ENCODE measurements around the gene KASH5.
"Not testable (repeated sequence)": the region's sequence is repeated elsewhere in the genome, so short reads cannot be mapped to it uniquely, and the experiment has no call there.

The KASH5 gene

DNA sequence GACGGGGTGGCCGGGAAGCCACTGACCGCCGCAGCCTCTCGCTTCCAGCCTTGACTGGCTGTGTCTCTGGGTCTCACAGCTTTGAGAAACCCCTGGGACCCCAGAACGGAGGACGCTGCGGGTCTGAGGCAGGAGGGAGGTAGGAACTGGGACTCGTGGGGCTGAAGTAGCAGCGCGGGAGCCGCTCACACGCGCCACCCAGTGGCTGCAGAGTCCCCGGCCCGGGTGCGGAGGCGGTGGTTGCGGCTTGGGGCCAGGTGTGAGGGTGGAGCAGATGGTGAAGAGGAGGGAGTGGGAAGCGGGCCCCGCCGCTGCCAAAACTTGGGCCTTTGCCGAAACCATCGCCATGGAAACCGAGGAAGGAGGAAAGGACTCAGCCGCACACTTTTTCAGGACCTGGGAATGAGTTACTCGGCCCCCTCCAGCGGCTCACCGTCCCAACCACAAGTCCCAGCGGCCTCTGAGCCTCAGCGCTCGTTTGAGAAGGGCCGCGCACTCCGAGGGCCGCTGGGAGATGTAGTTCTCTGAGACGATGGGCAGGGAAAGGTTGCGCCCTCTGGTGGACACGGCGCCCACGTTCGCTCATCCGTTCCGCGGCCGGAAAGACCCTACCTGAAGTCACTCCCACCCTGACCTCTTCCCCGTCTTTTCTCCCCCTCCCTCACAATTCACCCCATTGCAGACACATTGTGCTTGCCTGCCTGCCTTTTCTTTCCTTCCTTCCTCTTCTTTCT lies 55.5 kb downstream of the KASH5 start:
- Histone ChIP-seq H4K91ac (ENCODE audit: low read depth, low read length) (peak overlapping the region; percentile 49), H4K12ac (ENCODE audit: low read depth, low read length) (peak overlapping the region; percentile 38), H3K4me3 (ENCODE audit: low read depth, low read length) (peak overlapping the region; percentile 75), H3K27me3 (ENCODE audit: insufficient read depth, low read length) (peaks cover 37% of the 10 kb centered on the region), H3K18ac (ENCODE audit: low read length) (peak overlapping the region; percentile 3), H3K14ac (ENCODE audit: low read length) (peak overlapping the region; percentile 33), H2AFZ (ENCODE audit: insufficient read depth, low read length, poor library complexity) (peak overlapping the region; percentile 35), H2BK12ac (ENCODE audit: low read length) (no peak overlapping the region), H3K27ac (ENCODE audit: low read depth, low read length) (no peak overlapping the region), H3K79me1 (ENCODE audit: low read length) (peaks cover 5% of the 10 kb centered on the region), H3K4me1 (ENCODE audit: control insufficient read depth in 1 of 2, insufficient read depth in 2 of 2, low read length in 2 of 2) (no peaks in the 10 kb centered on the region), H2BK5ac (ENCODE audit: low read depth, low read length, poor library complexity) (no peak overlapping the region), H3K9me3 (ENCODE audit: insufficient read depth, low read depth, low read length) (peaks cover 5% of the 10 kb centered on the region), H3K23ac (ENCODE audit: low read length) (no peak overlapping the region), H2AK5ac (ENCODE audit: low read length) (no peak overlapping the region), H2BK120ac (ENCODE audit: insufficient read depth, low read length, poor library complexity) (peak overlapping the region; percentile 7), H3K4ac (ENCODE audit: low read depth, low read length) (no peak overlapping the region), H3K79me2 (ENCODE audit: control insufficient read depth, insufficient read depth, low read length, poor library complexity) (peaks cover 3% of the 10 kb centered on the region), H3K36me3 (ENCODE audit: control insufficient read depth in 1 of 2, insufficient read depth in 2 of 2, low read length in 2 of 2) (peaks cover 17 to 21% of the 10 kb centered on the region in 2 experiments), H3K4me2 (ENCODE audit: low read length) (peak overlapping the region; percentile 94), H4K8ac (ENCODE audit: low read depth, low read length) (peak overlapping the region; percentile 8), H3K9ac (ENCODE audit: low read length) (peak overlapping the region; percentile 57)
- peak; percentile 93 to 96 for DNase-seq
- no CpG with 5 or more reads among the region's 47 CpGs for WGBS (ENCODE audit: extremely low coverage, insufficient coverage, insufficient read length)

DNA sequence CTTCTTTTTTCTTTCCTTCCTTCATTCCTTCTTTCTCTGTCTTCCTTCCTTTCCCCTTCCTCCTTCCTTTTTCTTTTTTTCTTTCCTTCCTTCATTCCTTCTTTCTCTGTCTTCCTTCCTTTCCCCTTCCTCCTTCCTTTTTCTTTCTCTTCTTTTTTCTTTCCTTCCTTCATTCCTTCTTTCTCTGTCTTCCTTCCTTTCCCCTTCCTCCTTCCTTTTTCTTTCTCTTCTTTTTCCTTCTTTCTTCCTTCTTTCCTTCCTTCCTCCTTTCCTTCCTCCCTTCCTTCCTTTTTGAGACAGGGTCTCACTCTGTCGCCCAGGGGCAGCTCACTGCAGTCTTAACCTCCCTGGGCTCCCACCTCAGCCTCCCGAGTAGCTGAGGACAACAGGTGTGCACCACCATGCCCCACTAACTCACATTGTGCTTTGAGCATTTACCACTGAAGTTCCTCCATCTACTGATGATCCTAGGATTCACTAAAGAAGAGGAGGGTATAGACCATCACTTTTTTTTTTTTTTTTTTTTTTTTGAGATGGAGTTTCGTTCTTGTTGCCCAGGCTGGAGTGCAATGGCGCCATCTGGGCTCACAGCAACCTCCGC lies 56.2 kb downstream of the KASH5 start:
- not testable (repeated sequence) for H3K18ac ChIP-seq (ENCODE audit: low read length); H3K4ac ChIP-seq (ENCODE audit: low read depth, low read length); H4K91ac ChIP-seq (ENCODE audit: low read depth, low read length); H3K9ac ChIP-seq (ENCODE audit: low read length); H3K4me2 ChIP-seq (ENCODE audit: low read length); H3K27ac ChIP-seq (ENCODE audit: low read depth, low read length); H3K9me3 ChIP-seq (ENCODE audit: insufficient read depth, low read depth, low read length); H2BK12ac ChIP-seq (ENCODE audit: low read length); H3K79me2 ChIP-seq (ENCODE audit: control insufficient read depth, insufficient read depth, low read length, poor library complexity); H2BK120ac ChIP-seq (ENCODE audit: insufficient read depth, low read length, poor library complexity); H2AK5ac ChIP-seq (ENCODE audit: low read length); H4K12ac ChIP-seq (ENCODE audit: low read depth, low read length); H3K4me3 ChIP-seq (ENCODE audit: low read depth, low read length); H3K79me1 ChIP-seq (ENCODE audit: low read length); H2BK5ac ChIP-seq (ENCODE audit: low read depth, low read length, poor library complexity); H2AFZ ChIP-seq (ENCODE audit: insufficient read depth, low read length, poor library complexity); H3K14ac ChIP-seq (ENCODE audit: low read length); DNase-seq; H3K4me1 ChIP-seq (ENCODE audit: control insufficient read depth in 1 of 2, insufficient read depth in 2 of 2, low read length in 2 of 2); H3K23ac ChIP-seq (ENCODE audit: low read length)
- H3K27me3 ChIP-seq (ENCODE audit: insufficient read depth, low read length): peaks cover 31% of the 10 kb centered on the region
- peak overlapping the region; percentile 10 for H4K8ac ChIP-seq (ENCODE audit: low read depth, low read length)
- WGBS (ENCODE audit: extremely low coverage, insufficient coverage, insufficient read length): no CpG with 5 or more reads among the region's 5 CpGs
- peaks cover 19 to 24% of the 10 kb centered on the region in 2 experiments for H3K36me3 ChIP-seq (ENCODE audit: control insufficient read depth in 1 of 2, insufficient read depth in 2 of 2, low read length in 2 of 2)

DNA sequence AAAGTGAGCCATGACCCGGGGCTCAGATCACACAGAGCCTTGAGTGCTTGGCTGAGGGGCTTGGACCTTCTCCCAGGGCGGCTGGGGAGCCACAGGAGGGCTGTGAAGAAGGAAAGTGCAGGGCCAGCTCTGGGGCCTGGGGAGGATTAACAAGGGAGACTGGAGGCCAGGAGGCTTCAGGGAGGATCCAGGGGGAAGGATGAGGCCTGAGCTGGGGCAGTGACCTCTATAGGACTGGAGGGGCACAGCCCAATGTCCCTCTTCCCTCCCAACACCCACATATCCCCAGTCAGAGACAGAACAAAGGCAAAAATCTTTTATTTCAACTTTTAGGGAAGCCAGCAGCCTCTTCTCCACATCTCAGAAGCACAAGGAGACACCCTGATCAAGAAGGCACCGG lies 57.9 kb downstream of the KASH5 start:
- Histone ChIP-seq H3K36me3 (ENCODE audit: control insufficient read depth in 1 of 2, insufficient read depth in 2 of 2, low read length in 2 of 2) (peaks cover 27 to 29% of the 10 kb centered on the region in 2 experiments), H2AK5ac (ENCODE audit: low read length) (no peak overlapping the region), H4K91ac (ENCODE audit: low read depth, low read length) (no peak overlapping the region), H3K14ac (ENCODE audit: low read length) (no peak overlapping the region), H4K8ac (ENCODE audit: low read depth, low read length) (no peak overlapping the region), H2AFZ (ENCODE audit: insufficient read depth, low read length, poor library complexity) (no peak overlapping the region), H3K4me2 (ENCODE audit: low read length) (no peak overlapping the region), H2BK12ac (ENCODE audit: low read length) (no peak overlapping the region), H3K79me1 (ENCODE audit: low read length) (peaks cover 5% of the 10 kb centered on the region), H3K9ac (ENCODE audit: low read length) (no peak overlapping the region), H2BK120ac (ENCODE audit: insufficient read depth, low read length, poor library complexity) (no peak overlapping the region), H3K79me2 (ENCODE audit: control insufficient read depth, insufficient read depth, low read length, poor library complexity) (peaks cover 3% of the 10 kb centered on the region), H2BK5ac (ENCODE audit: low read depth, low read length, poor library complexity) (no peak overlapping the region), H3K27ac (ENCODE audit: low read depth, low read length) (no peak overlapping the region), H3K4me3 (ENCODE audit: low read depth, low read length) (no peak overlapping the region), H3K23ac (ENCODE audit: low read length) (no peak overlapping the region), H4K12ac (ENCODE audit: low read depth, low read length) (no peak overlapping the region), H3K9me3 (ENCODE audit: insufficient read depth, low read depth, low read length) (peaks cover 2% of the 10 kb centered on the region), H3K18ac (ENCODE audit: low read length) (no peak overlapping the region), H3K27me3 (ENCODE audit: insufficient read depth, low read length) (peaks cover 15% of the 10 kb centered on the region), H3K4ac (ENCODE audit: low read depth, low read length) (no peak overlapping the region), H3K4me1 (ENCODE audit: control insufficient read depth in 1 of 2, insufficient read depth in 2 of 2, low read length in 2 of 2) (no peaks in the 10 kb centered on the region)
- no CpG with 5 or more reads among the region's 3 CpGs for WGBS (ENCODE audit: extremely low coverage, insufficient coverage, insufficient read length)
- no peak for DNase-seq

DNA sequence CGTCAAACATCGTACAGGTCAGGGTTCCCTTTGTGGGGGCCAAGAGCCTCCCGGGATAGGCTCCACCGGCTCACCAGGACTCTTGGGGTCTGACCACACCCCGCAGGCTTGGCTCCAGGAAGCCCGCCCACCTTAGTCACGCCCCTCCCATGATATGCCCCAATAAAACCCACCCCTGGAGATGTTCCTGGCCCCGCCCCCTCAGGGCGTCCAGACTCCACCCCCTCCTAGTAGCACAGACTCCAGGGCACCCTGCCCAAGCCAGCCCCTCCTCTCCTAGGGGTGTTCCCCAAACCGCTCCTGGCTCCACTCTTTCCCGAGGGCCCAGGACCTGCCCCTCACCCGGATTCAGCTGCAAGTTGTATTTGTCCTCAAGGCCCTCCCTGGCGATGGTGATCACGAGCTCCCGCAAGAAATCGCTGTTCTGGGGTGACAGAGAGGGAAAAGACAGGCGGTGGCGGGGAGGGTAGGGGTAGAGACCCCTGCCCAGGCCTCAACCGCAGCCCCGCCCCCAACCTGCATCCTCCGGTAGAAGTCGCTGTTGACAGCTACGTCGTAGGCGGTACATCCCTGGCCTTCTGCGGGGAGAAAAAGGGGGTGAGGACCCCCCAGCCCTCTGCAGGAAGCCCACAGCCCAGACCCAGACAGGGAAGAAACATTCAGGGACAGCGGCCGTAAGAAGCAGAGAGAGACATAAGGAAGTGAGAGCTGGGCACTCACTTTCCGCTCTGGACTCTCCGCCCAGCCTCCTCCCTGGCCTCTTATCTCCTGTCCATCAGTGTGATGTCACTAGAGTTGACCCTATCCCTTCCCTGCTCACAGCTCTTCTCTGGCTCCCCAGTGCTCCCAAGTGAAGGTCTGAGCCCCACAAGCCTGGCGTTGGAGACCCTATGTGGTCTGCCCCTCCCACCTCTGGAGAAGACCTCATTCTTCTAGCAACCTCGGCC lies 59.7 kb downstream of the KASH5 start:
- Histone ChIP-seq H4K12ac (ENCODE audit: low read depth, low read length) (no peak overlapping the region), H3K18ac (ENCODE audit: low read length) (no peak overlapping the region), H3K14ac (ENCODE audit: low read length) (no peak overlapping the region), H2AK5ac (ENCODE audit: low read length) (no peak overlapping the region), H3K4me1 (ENCODE audit: control insufficient read depth in 1 of 2, insufficient read depth in 2 of 2, low read length in 2 of 2) (no peaks in the 10 kb centered on the region), H3K4ac (ENCODE audit: low read depth, low read length) (no peak overlapping the region), H3K27me3 (ENCODE audit: insufficient read depth, low read length) (no peaks in the 10 kb centered on the region), H3K9me3 (ENCODE audit: insufficient read depth, low read depth, low read length) (no peaks in the 10 kb centered on the region), H4K91ac (ENCODE audit: low read depth, low read length) (no peak overlapping the region), H3K36me3 (ENCODE audit: control insufficient read depth in 1 of 2, insufficient read depth in 2 of 2, low read length in 2 of 2) (peaks cover 27 to 29% of the 10 kb centered on the region in 2 experiments), H2BK12ac (ENCODE audit: low read length) (no peak overlapping the region), H3K79me2 (ENCODE audit: control insufficient read depth, insufficient read depth, low read length, poor library complexity) (peaks cover 6% of the 10 kb centered on the region), H3K4me2 (ENCODE audit: low read length) (no peak overlapping the region), H3K27ac (ENCODE audit: low read depth, low read length) (no peak overlapping the region), H3K79me1 (ENCODE audit: low read length) (peaks cover 9% of the 10 kb centered on the region), H3K23ac (ENCODE audit: low read length) (no peak overlapping the region), H2BK5ac (ENCODE audit: low read depth, low read length, poor library complexity) (no peak overlapping the region), H4K8ac (ENCODE audit: low read depth, low read length) (peak overlapping the region; percentile 18), H3K9ac (ENCODE audit: low read length) (no peak overlapping the region), H2BK120ac (ENCODE audit: insufficient read depth, low read length, poor library complexity) (no peak overlapping the region), H2AFZ (ENCODE audit: insufficient read depth, low read length, poor library complexity) (no peak overlapping the region), H3K4me3 (ENCODE audit: low read depth, low read length) (no peak overlapping the region)
- no CpG with 5 or more reads among the region's 32 CpGs for WGBS (ENCODE audit: extremely low coverage, insufficient coverage, insufficient read length)
- no peak for DNase-seq

Data from trophoblast cell (in vitro differentiated cells and primary cell).